HG02678 (cell line): ENCODE results near the gene CXorf51B.
"Not testable (repeated sequence)": the region's sequence is repeated elsewhere in the genome, so short reads cannot be mapped to it uniquely, and the experiment has no call there.

ENCODE experiments used
- ATAC-seq: cut with Tn5 transposase; IDR thresholded peaks from one replicate; pipeline ENCODE4 v1.9.1; 2021; ENCODE audit warnings: mild to moderate bottlenecking, moderate library complexity; ENCODE audit not compliant: unreplicated experiment

The CXorf51B gene

DNA sequence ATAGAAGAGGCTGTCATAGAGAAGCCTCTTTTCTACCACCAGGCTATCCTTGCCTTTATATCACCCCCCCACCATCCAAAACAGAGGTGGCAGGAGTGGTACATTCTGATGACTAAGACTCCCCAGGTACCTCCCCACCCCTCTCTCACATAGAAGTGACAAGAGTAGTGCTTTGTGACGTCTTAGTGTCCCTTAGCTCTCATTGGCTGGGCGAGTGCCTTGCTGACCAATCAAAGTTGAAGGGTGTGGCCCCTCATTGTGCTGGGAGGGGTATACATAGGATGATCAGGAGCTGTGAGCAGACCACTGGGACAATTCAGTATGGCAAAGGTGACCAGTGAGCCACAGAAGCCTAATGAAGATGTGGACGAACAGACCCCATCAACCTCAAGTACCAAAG, at the start of gene CXorf51B:
CXorf51B (plus strand) TSS at position 301 of the 400 bp plus-strand sequence; CDS start at position 322, 21 bp downstream.
- not testable (repeated sequence) for ATAC-seq

DNA sequence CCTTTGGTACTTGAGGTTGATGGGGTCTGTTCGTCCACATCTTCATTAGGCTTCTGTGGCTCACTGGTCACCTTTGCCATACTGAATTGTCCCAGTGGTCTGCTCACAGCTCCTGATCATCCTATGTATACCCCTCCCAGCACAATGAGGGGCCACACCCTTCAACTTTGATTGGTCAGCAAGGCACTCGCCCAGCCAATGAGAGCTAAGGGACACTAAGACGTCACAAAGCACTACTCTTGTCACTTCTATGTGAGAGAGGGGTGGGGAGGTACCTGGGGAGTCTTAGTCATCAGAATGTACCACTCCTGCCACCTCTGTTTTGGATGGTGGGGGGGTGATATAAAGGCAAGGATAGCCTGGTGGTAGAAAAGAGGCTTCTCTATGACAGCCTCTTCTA, 5.1 kb downstream of the CXorf51B start, which contains the start of gene CXorf51A:
CXorf51A (minus strand) TSS at position 101 of the 400 bp plus-strand sequence; CDS start at position 80, 21 bp downstream.
- not testable (repeated sequence) for ATAC-seq

DNA sequence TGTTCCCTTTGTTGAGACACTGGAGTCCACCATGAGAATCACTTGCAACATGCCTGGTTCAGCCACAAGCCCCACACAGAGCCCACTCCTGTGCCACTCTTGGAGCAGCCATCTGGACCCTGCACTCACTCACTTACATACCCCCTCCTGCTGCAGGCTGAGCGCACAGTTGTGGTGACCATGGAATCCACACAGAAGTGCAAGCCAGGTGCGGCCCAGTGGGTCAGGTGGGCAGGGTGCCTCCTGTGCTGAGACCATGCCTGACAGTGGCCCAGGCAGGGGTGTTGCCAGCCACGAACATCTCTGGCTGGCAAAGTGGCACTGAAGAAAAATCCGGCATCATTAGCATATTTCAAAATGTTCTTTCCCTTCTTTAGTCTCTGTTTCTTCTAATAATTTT, 22.4 kb downstream of the CXorf51B start:
- ATAC-seq, result no peak

DNA sequence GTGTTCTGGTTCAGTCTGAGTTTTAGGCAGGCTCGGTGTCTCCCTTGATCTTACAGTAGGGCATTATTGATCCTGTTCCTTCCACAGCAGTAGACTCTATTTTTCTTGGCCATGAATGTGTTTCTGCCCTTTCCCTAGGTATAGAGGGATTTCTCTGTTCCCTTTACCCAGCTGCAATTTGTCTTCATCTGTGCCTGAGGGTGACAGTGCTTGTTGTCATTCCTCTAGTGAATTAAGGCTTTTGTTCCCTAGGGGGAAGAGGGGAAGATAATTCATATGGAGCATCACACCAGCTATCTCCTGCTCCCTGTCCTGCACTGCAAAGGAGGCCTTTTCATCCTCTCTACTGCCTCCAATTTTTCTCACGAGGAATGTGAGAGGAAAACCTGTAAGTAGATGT, 44.7 kb downstream of the CXorf51B start:
- no peak for ATAC-seq
